GM12878 (cell line): Measurements from ENCODE around the gene PARPBP. TPM values are rescaled to one million over a fixed set of nuclear protein-coding genes. Genes with fewer than 3 reads are reported as not detected.
"Not testable (repeated sequence)": the region's sequence is repeated elsewhere in the genome, so short reads cannot be mapped to it uniquely, and the experiment has no call there.

Experiments
- ATAC-seq: fragments of 200-7000 bp; cut with Tn5 transposase; 3 replicates; pipeline ENCODE4 v1.9.1; 2020; ENCODE audit warnings: mild to moderate bottlenecking, moderate library complexity
- BruUV-seq: library from RNA; stranded (reverse); fragments of 400-500 nt; replicated peaks from 2 replicates; lab custom pipeline; 2021; lab: Mats Ljungman, UMichigan
- CTCF ChIA-PET: fragments of 300-600 bp; sonication (Branson Sonifier 250); formaldehyde crosslinking; extraction: SDS; loops from one replicate; lab custom pipeline; 2021; ENCODE audit warnings: inconsistent platforms; lab: Yijun Ruan, JAX
- POLR2A ChIA-PET: fragments of 350-600 bp; formaldehyde crosslinking; extraction: SDS; loops from one replicate; lab custom pipeline; 2021; ENCODE audit warnings: inconsistent platforms; lab: Charles Lee
- RAD21 ChIA-PET: fragments of 300-600 bp; sonication (Branson Sonifier 250); formaldehyde crosslinking; loops from one replicate; lab custom pipeline; 2023; ENCODE audit warnings: antibody characterized with exemption; ENCODE audit not compliant: unreplicated experiment; lab: Charles Lee
- SMC1A ChIA-PET: fragments of 300-600 bp; sonication (Branson Sonifier 250); formaldehyde crosslinking; loops from one replicate; lab custom pipeline; 2023; ENCODE audit not compliant: unreplicated experiment, uncharacterized antibody; lab: Charles Lee
- DNase-seq: peaks from one replicate; pipeline ENCODE4 v3.0.0-alpha.2; 2011; ENCODE audit warnings: low read depth, low spot score
- FAIRE-seq: peaks from 3 replicates; lab custom pipeline; 2011; peaks lifted over from hg19 to GRCh38; lab: Jason Lieb, UNC
- H2AFZ ChIP-seq: 2 replicates; pipeline ENCODE4 v1.6.0; 2011; ENCODE audit warnings: low read depth, low read length, control low read depth; ENCODE audit not compliant: control insufficient read depth
- H3K27ac ChIP-seq: 2 replicates; pipeline ENCODE4 v1.5.1; 2011; ENCODE audit warnings: control low read depth; ENCODE audit not compliant: control insufficient read depth, insufficient read depth
- H3K27me3 ChIP-seq, 2 experiments: replicated peaks in 1 of 2; 2 replicates each; pipeline versions ENCODE4 v1.6.0 to v1.6.1; 2011; ENCODE audit warnings: low read length in 1 of 2; ENCODE audit not compliant: control insufficient read depth in 2 of 2, insufficient read depth in 2 of 2
- H3K36me3 ChIP-seq, 2 experiments: 2 replicates each; pipeline ENCODE4 v1.5.1; 2011; ENCODE audit warnings: low read length in 1 of 2; ENCODE audit not compliant: control insufficient read depth in 2 of 2, insufficient read depth in 2 of 2
- H3K4me1 ChIP-seq: 2 replicates; pipeline ENCODE4 v1.6.1; 2011; ENCODE audit warnings: mild to moderate bottlenecking, low read length, moderate library complexity, mixed read lengths; ENCODE audit not compliant: control insufficient read depth, insufficient read depth
- H3K4me2 ChIP-seq: 2 replicates; pipeline ENCODE4 v1.6.0; 2011; ENCODE audit warnings: control low read depth; ENCODE audit not compliant: control insufficient read depth, insufficient read depth
- H3K4me3 ChIP-seq: fragments of 200-600 bp; sonication (generic); 2 replicates; pipeline ENCODE4 v1.5.1; 2016
- H3K79me2 ChIP-seq: 2 replicates; pipeline ENCODE4 v1.6.0; 2011; ENCODE audit warnings: low read length; ENCODE audit not compliant: control insufficient read depth, insufficient read depth
- H3K9ac ChIP-seq: 2 replicates; pipeline ENCODE4 v1.8.0; 2011; ENCODE audit warnings: low read length, control low read depth, mixed read lengths; ENCODE audit not compliant: control insufficient read depth, insufficient read depth
- H3K9me3 ChIP-seq: replicated peaks from 3 replicates; pipeline ENCODE4 v1.5.1; 2011; ENCODE audit warnings: mild to moderate bottlenecking, low read length; ENCODE audit not compliant: control insufficient read depth, insufficient read depth
- H4K20me1 ChIP-seq: 2 replicates; pipeline ENCODE4 v1.6.0; 2011; ENCODE audit not compliant: control insufficient read depth, insufficient read depth
- WGBS: methylation state at CpG from one replicate; pipeline ENCODE4 v1.1.6; 2016; ENCODE audit warnings: low lambda C conversion rate; ENCODE audit not compliant: insufficient replicate concordance, insufficient coverage; ENCODE audit errors: missing lambda C conversion rate; 5-methylcytosine and 5-hydroxymethylcytosine counted together
- in situ Hi-C: fragments of 300-500 bp; cut with MboI; formaldehyde crosslinking; loops from 9 replicates; pipeline ENCODE4 v1.14.3; 2018; ENCODE audit warnings: mixed read lengths
- intact Hi-C: fragments of 100-400 bp; cut with micrococcal nuclease; formaldehyde crosslinking; loops from one replicate; pipeline ENCODE4 v1.14.2; 2022; ENCODE audit not compliant: unreplicated experiment
- polyA plus RNA-seq, 11 experiments: library from polyadenylated mRNA; depleted of rRNA in 4 of 11; unstranded in 6 of 11; stranded (reverse) in 5 of 11; fragments of >200 nt; fragmentation: Nextera tagmentation in 4 of 11; fragmentation: Illumina TruSeq in 1 of 11; extraction: Ambion mirVana in 4 of 11; extraction: Trizol in 1 of 11; gene quantifications; 1 replicate in 1 of 11; 2 replicates in 10 of 11; pipeline versions ENCODE4 v1.2.1 to v1.2.3, GENCODE V29; 2011 to 2016; ENCODE audit warnings: inconsistent platforms in 2 of 11, missing spikeins in 2 of 11, low read depth in 1 of 11
- total RNA-seq, 4 experiments: library from RNA; depleted of rRNA in 3 of 4; stranded (reverse); fragments of >200 nt in 3 of 4; fragmentation: Illumina TruSeq in 1 of 4; extraction: Trizol in 1 of 4; gene quantifications; 2 replicates each; pipeline versions ENCODE4 v1.2.1 to v1.2.3, GENCODE V29; 2013 to 2021

The PARPBP gene
- total and polyA plus RNA-seq, 10 of the 15 experiments (the other 5 are each of a cell fraction or from before 2014, with no cell fraction given): 20.3 to 57.7 (median 32.4) TPM

DNA sequence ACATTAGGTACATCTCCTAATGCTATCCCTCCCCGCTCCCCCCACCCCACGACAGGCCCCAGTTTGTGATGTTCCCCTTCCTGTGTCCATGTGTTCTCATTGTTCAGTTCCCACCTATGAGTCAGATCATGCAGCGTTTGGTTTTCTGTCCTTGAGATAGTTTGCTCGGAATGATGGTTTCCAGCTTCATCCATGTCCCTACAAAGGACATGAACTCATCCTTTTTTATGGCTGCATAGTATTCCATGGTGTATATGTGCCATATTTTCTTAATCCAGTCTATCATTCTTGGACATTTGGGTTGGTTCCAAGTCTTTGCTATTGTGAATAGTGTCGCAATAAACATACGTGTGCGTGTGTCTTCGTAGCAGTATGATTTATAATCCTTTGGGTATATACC is 17.6 kb downstream of the PARPBP start:
- RAD21 ChIA-PET, H3K9me3 ChIP-seq, SMC1A ChIA-PET, H4K20me1 ChIP-seq, in situ Hi-C loops, ATAC-seq, H3K4me1 ChIP-seq, H3K36me3 ChIP-seq, intact Hi-C loops, H3K79me2 ChIP-seq, BruUV-seq, H3K9ac ChIP-seq, H3K27me3 ChIP-seq, H3K4me3 ChIP-seq, H3K27ac ChIP-seq, FAIRE-seq, H3K4me2 ChIP-seq, H2AFZ ChIP-seq, DNase-seq: not testable (repeated sequence)
- ChIA-PET POLR2A (interaction anchor here (0.7 kb wide), 1 partner anchor 12 kb away, joined by 4 read pairs; no protein-coding TSS in a partner anchor), CTCF (interaction anchor here (0.6 kb wide), 1 partner anchor 384 kb away, joined by 3 read pairs; no protein-coding TSS in a partner anchor)
- 89% methylated on average over 8 of the region's 8 CpGs for WGBS

DNA sequence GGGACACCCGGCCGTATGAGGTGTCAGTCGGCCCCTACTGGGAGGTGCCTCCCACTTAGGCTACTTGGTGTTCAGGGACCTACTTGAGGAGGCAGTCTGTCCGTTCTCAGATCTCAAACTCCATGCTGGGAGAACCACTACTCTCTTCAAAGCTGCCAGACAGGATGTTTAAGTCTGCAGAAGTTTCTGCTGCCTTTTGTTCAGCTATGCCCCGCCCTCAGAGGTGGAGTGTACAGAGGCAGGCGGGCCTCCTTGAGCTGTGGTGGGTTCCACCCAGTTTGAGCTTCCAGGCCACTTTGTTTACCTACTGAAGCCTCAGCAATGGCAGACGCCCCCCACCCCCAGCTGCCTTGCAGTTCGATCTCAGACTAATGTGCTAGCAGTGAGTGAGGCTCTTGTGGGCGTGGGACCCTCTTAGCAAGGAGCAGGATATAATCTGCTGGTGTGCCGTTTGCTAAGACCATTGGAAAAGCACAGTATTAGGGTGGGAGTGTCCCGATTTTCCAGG is 22.9 kb downstream of the PARPBP start:
- H3K36me3 ChIP-seq, H3K4me2 ChIP-seq, H3K9ac ChIP-seq, H3K4me3 ChIP-seq, FAIRE-seq, H3K9me3 ChIP-seq, H2AFZ ChIP-seq, H3K27me3 ChIP-seq, H3K79me2 ChIP-seq, in situ Hi-C loops, ATAC-seq, H3K27ac ChIP-seq, H4K20me1 ChIP-seq, BruUV-seq, H3K4me1 ChIP-seq, SMC1A ChIA-PET, DNase-seq, intact Hi-C loops, POLR2A ChIA-PET: not testable (repeated sequence)
- 91% methylated on average over 11 of the region's 11 CpGs for WGBS
- ChIA-PET CTCF (interaction anchor here (0.8 kb wide), 1 partner anchor 27 kb away, joined by 3 read pairs; no protein-coding TSS in a partner anchor), RAD21 (interaction anchor here (1.1 kb wide), 1 partner anchor 21 kb away, joined by 4 read pairs; no protein-coding TSS in a partner anchor)
